OCI-LY3 (cell line): ENCODE data around the gene DENND1A.

Source experiments
- EZH2phosphoT487 ChIP-seq: fragments of 200-600 bp; shearing (Covaris generic); IDR thresholded peaks from 2 replicates; pipeline ENCODE4 v1.6.1; 2018; ENCODE audit warnings: antibody characterized with exemption, mixed run types, low read depth
- TF ChIP-seq, protein P1 (sequence below): fragments of 200-600, 300-600 bp; sonication (generic); IDR thresholded peaks from 2 replicates; pipeline ENCODE4 v1.5.1; 2014; ENCODE audit warnings: antibody characterized with exemption, low read length, low read depth

DNA sequence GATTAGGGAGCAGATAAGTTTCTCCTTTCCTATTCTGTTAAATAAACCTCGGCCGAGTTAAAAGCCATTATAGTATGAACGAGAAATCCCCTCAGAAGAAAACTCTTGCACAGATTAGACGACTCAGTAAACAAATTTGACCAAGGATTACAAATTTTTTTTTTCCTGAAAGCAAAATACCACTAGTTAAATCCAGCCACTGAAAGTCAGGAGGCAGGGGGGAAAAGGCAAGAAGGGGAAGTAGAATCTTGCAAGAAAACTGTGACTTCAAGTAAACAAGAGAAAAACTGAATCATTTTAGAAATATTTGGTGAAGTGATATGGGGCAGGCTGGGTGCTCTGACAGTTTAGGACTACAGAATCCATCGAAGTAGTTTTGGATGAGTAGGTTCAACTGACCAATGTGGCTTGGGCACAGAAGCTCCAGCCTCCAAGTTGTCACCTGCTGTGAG, 251.0 kb downstream of the DENND1A start:
- TF ChIP-seq, protein P1, sequence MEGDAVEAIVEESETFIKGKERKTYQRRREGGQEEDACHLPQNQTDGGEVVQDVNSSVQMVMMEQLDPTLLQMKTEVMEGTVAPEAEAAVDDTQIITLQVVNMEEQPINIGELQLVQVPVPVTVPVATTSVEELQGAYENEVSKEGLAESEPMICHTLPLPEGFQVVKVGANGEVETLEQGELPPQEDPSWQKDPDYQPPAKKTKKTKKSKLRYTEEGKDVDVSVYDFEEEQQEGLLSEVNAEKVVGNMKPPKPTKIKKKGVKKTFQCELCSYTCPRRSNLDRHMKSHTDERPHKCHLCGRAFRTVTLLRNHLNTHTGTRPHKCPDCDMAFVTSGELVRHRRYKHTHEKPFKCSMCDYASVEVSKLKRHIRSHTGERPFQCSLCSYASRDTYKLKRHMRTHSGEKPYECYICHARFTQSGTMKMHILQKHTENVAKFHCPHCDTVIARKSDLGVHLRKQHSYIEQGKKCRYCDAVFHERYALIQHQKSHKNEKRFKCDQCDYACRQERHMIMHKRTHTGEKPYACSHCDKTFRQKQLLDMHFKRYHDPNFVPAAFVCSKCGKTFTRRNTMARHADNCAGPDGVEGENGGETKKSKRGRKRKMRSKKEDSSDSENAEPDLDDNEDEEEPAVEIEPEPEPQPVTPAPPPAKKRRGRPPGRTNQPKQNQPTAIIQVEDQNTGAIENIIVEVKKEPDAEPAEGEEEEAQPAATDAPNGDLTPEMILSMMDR: no peak
- no peak for TF ChIP-seq EZH2phosphoT487
